Muscle of leg (tissue), 11 donors: ENCODE data around the gene CEBPG. TPM values are rescaled to one million over a fixed set of nuclear protein-coding genes. Genes with fewer than 3 reads are reported as not detected.

Source experiments
- DNase-seq: peaks from one replicate; pipeline ENCODE4 v3.0.0; 2013
- H3K27ac ChIP-seq: one replicate; pipeline ENCODE4 v1.5.1; 2013; ENCODE audit warnings: mild to moderate bottlenecking, low read length, control low read depth
- H3K27me3 ChIP-seq: one replicate; pipeline ENCODE4 v1.6.1; 2013; ENCODE audit warnings: low read length; ENCODE audit not compliant: control insufficient read depth, insufficient read depth
- H3K36me3 ChIP-seq: one replicate; pipeline ENCODE4 v1.6.1; 2013; ENCODE audit warnings: low read length; ENCODE audit not compliant: control insufficient read depth, insufficient read depth
- H3K4me1 ChIP-seq: one replicate; pipeline ENCODE4 v1.6.1; 2013; ENCODE audit warnings: low read length; ENCODE audit not compliant: control insufficient read depth, insufficient read depth
- H3K4me3 ChIP-seq: one replicate; pipeline ENCODE4 v1.5.1; 2013; ENCODE audit warnings: low read length, control low read depth
- H3K9me3 ChIP-seq: replicated peaks from 2 replicates; pipeline ENCODE4 v1.6.1; 2013; ENCODE audit warnings: low read depth, low read length; ENCODE audit not compliant: control insufficient read depth
- WGBS: methylation state at CpG from one replicate; pipeline ENCODE4 v1.1.5; 2013; ENCODE audit warnings: missing lambda C conversion rate; ENCODE audit not compliant: insufficient coverage; 5-methylcytosine and 5-hydroxymethylcytosine counted together
- polyA plus RNA-seq, 8 donors: library from polyadenylated mRNA; unstranded; fragments of 120-200 nt; gene quantifications; one replicate each; pipeline versions ENCODE4 v1.2.1 to v1.2.3, GENCODE V29; 2013; ENCODE audit warnings: inconsistent platforms in 1 of 8, low replicate concordance in 1 of 8; ENCODE audit not compliant: insufficient read length in 8 of 8, insufficient read depth in 1 of 8
- total RNA-seq: library from RNA; stranded (reverse); fragments of 120-200 nt; gene quantifications from one replicate; pipeline ENCODE4 v1.2.4, GENCODE V29; 2013

The CEBPG gene
- total and polyA plus RNA-seq, 9 donors = 15.4 to 23.3 (median 18.1) TPM

- no peak for DNase-seq
- peaks cover 5% of the 10 kb centered on the region for H3K36me3 ChIP-seq
- H3K9me3 ChIP-seq = no peaks in the 10 kb centered on the region
- peaks cover 12% of the 10 kb centered on the region for H3K4me1 ChIP-seq
- no peak overlapping the region for H3K4me3 ChIP-seq
- no peaks in the 10 kb centered on the region for H3K27me3 ChIP-seq
- 98% methylated on average over 5 of the region's 13 CpGs for WGBS
- H3K27ac ChIP-seq = no peak overlapping the region
Observed at GRCh38 chr19:33413426-33413725, 39.9 kb downstream of the CEBPG start.

GRCh38 chr19:33413868-33414666 is 40.6 kb downstream of the CEBPG start:
- Histone ChIP-seq H3K36me3 (peaks cover 5% of the 10 kb centered on the region), H3K27me3 (no peaks in the 10 kb centered on the region), H3K27ac (no peak overlapping the region), H3K4me3 (no peak overlapping the region), H3K4me1 (peaks cover 12% of the 10 kb centered on the region), H3K9me3 (no peaks in the 10 kb centered on the region)
- 88% methylated on average over 11 of the region's 25 CpGs for WGBS
- no peak for DNase-seq

GRCh38 chr19:33414667-33415605 is 41.4 kb downstream of the CEBPG start:
- Histone ChIP-seq H3K27me3 (no peaks in the 10 kb centered on the region), H3K9me3 (no peaks in the 10 kb centered on the region), H3K4me3 (no peak overlapping the region), H3K36me3 (peaks cover 5% of the 10 kb centered on the region), H3K27ac (no peak overlapping the region), H3K4me1 (peaks cover 12% of the 10 kb centered on the region)
- WGBS = 87% methylated on average over 26 of the region's 32 CpGs
- no peak for DNase-seq

GRCh38 chr19:33416307-33417215 is 43.1 kb downstream of the CEBPG start:
- no peak for DNase-seq
- H3K9me3 ChIP-seq = no peaks in the 10 kb centered on the region
- H3K4me3 ChIP-seq = no peak overlapping the region
- no peaks in the 10 kb centered on the region for H3K27me3 ChIP-seq
- no peaks in the 10 kb centered on the region for H3K36me3 ChIP-seq
- H3K4me1 ChIP-seq = peaks cover 12% of the 10 kb centered on the region
- H3K27ac ChIP-seq = no peak overlapping the region
- WGBS = 35% methylated on average over 20 of the region's 27 CpGs

- no peak for DNase-seq
- Histone ChIP-seq H3K27me3 (no peaks in the 10 kb centered on the region), H3K27ac (no peak overlapping the region), H3K4me3 (no peak overlapping the region), H3K4me1 (peaks cover 12% of the 10 kb centered on the region), H3K9me3 (no peaks in the 10 kb centered on the region), H3K36me3 (no peaks in the 10 kb centered on the region)
- WGBS = 97% methylated on average over 7 of the region's 14 CpGs
Observed at GRCh38 chr19:33417751-33418150, 44.2 kb downstream of the CEBPG start.

- no peaks in the 10 kb centered on the region for H3K9me3 ChIP-seq
- no peak overlapping the region for H3K27ac ChIP-seq
- no peaks in the 10 kb centered on the region for H3K36me3 ChIP-seq
- no peaks in the 10 kb centered on the region for H3K27me3 ChIP-seq
- H3K4me1 ChIP-seq = peaks cover 12% of the 10 kb centered on the region
- WGBS = 81% methylated on average over 12 of the region's 12 CpGs
- H3K4me3 ChIP-seq = no peak overlapping the region
- no peak for DNase-seq
Observed at GRCh38 chr19:33418461-33418860, 45.0 kb downstream of the CEBPG start.

- Histone ChIP-seq H3K27me3 (no peaks in the 10 kb centered on the region), H3K36me3 (no peaks in the 10 kb centered on the region), H3K4me1 (peaks cover 12% of the 10 kb centered on the region), H3K4me3 (no peak overlapping the region), H3K9me3 (no peaks in the 10 kb centered on the region), H3K27ac (no peak overlapping the region)
- 82% methylated on average over 20 of the region's 20 CpGs for WGBS
- DNase-seq = no peak
Observed at GRCh38 chr19:33418871-33419787, 45.6 kb downstream of the CEBPG start.

- Histone ChIP-seq H3K27ac (no peak overlapping the region), H3K27me3 (no peaks in the 10 kb centered on the region), H3K4me1 (peaks cover 12% of the 10 kb centered on the region), H3K4me3 (no peak overlapping the region), H3K9me3 (no peaks in the 10 kb centered on the region), H3K36me3 (no peaks in the 10 kb centered on the region)
- WGBS = 37% methylated on average over 3 of the region's 6 CpGs
- no peak for DNase-seq
Observed at GRCh38 chr19:33419788-33420130, 46.2 kb downstream of the CEBPG start.

GRCh38 chr19:33420821-33421220 is 47.3 kb downstream of the CEBPG start:
- WGBS = 75% methylated on average over 9 of the region's 9 CpGs
- no peak overlapping the region for H3K27ac ChIP-seq
- H3K27me3 ChIP-seq = no peaks in the 10 kb centered on the region

More at GRCh38 chr19:33420821-33421220, 47.3 kb downstream of the CEBPG start:
- H3K4me1 ChIP-seq = peaks cover 12% of the 10 kb centered on the region
- no peaks in the 10 kb centered on the region for H3K36me3 ChIP-seq
- no peak overlapping the region for H3K4me3 ChIP-seq
- H3K9me3 ChIP-seq = no peaks in the 10 kb centered on the region
- DNase-seq = no peak
